SU-DHL-6 (cell line): ENCODE results near the gene MICAL3.

Source experiments
- H2AFZ ChIP-seq: fragments of 200-600 bp; sonication (generic); 2 replicates; pipeline ENCODE4 v1.6.1; 2014; ENCODE audit warnings: low read depth, mild to moderate bottlenecking, moderate library complexity, mixed read lengths, antibody characterized with exemption, low read length; ENCODE audit not compliant: severe bottlenecking
- H3F3A ChIP-seq: fragments of 200-600 bp; shearing (Covaris generic); 2 replicates; pipeline ENCODE4 v1.6.0; 2016; ENCODE audit warnings: antibody characterized with exemption, mild to moderate bottlenecking; ENCODE audit not compliant: insufficient read depth
- H3K27ac ChIP-seq: fragments of 200-600 bp; sonication (generic); 2 replicates; pipeline ENCODE4 v1.5.1; 2016; ENCODE audit warnings: low read depth, mild to moderate bottlenecking, low read length, moderate library complexity, mixed read lengths
- H3K27me3 ChIP-seq: fragments of 200-600 bp; sonication (generic), shearing (Covaris generic); 2 replicates; pipeline ENCODE4 v1.6.0; 2014; ENCODE audit warnings: mild to moderate bottlenecking, low read length
- H3K36me3 ChIP-seq: fragments of 200-600 bp; sonication (generic); 2 replicates; pipeline ENCODE4 v1.6.1; 2014; ENCODE audit warnings: mild to moderate bottlenecking, low read length, mixed read lengths
- H3K4me2 ChIP-seq: fragments of 300-600, 200-600 bp; shearing (Covaris generic), sonication (generic); 2 replicates; pipeline ENCODE4 v1.6.0; 2014; ENCODE audit warnings: low read length, low read depth, mild to moderate bottlenecking; ENCODE audit not compliant: poor library complexity, severe bottlenecking
- H3K4me3 ChIP-seq: fragments of 200-600 bp; sonication (generic); 2 replicates; pipeline ENCODE4 v1.5.1; 2014; ENCODE audit warnings: antibody characterized with exemption, low read length, mild to moderate bottlenecking, mixed read lengths; ENCODE audit not compliant: insufficient read depth, poor library complexity, severe bottlenecking
- H3K79me2 ChIP-seq: fragments of 200-600 bp; sonication (generic); 2 replicates; pipeline ENCODE4 v1.6.1; 2014; ENCODE audit warnings: mild to moderate bottlenecking, low read length, moderate library complexity; ENCODE audit not compliant: insufficient read depth
- H3K9ac ChIP-seq: fragments of 200-600 bp; sonication (generic); 2 replicates; pipeline ENCODE4 v1.7.0; 2014; ENCODE audit warnings: mild to moderate bottlenecking, low read length
- H3K9me2 ChIP-seq: fragments of 200-600 bp; sonication (generic); replicated peaks from 2 replicates; pipeline ENCODE4 v1.6.1; 2014; ENCODE audit warnings: low read length; ENCODE audit not compliant: insufficient read depth
- H3K9me3 ChIP-seq: fragments of 200-600 bp; sonication (generic); 2 replicates; pipeline ENCODE4 v1.6.1; 2014; ENCODE audit warnings: low read length, mixed read lengths; ENCODE audit not compliant: insufficient read depth
- H4K20me1 ChIP-seq: fragments of 200-600 bp; sonication (generic); 2 replicates; pipeline ENCODE4 v1.6.1; 2014; ENCODE audit warnings: low read depth, mild to moderate bottlenecking, antibody characterized with exemption, low read length, moderate library complexity, mixed read lengths
- CTCF ChIP-seq: fragments of 200-600 bp; sonication (generic); IDR thresholded peaks from one replicate; pipeline ENCODE4 v1.5.1; 2017; ENCODE audit warnings: antibody characterized with exemption, mild to moderate bottlenecking, low read length, moderate library complexity; ENCODE audit not compliant: insufficient read depth, poor library complexity, severe bottlenecking
- EZH2phosphoT487 ChIP-seq: fragments of 200-600 bp; sonication (generic), shearing (Covaris generic); conservative IDR thresholded peaks from 2 replicates; pipeline ENCODE4 v1.6.1; 2018; ENCODE audit warnings: mild to moderate bottlenecking, antibody characterized with exemption, low read length, moderate library complexity, mixed read lengths

Gene MICAL3

GRCh38 chr22:17742527-17742902 is 281.8 kb downstream of the MICAL3 start:
- Histone ChIP-seq H3K4me3 (no peak overlapping the region), H4K20me1 (no peaks in the 10 kb centered on the region)

DNA sequence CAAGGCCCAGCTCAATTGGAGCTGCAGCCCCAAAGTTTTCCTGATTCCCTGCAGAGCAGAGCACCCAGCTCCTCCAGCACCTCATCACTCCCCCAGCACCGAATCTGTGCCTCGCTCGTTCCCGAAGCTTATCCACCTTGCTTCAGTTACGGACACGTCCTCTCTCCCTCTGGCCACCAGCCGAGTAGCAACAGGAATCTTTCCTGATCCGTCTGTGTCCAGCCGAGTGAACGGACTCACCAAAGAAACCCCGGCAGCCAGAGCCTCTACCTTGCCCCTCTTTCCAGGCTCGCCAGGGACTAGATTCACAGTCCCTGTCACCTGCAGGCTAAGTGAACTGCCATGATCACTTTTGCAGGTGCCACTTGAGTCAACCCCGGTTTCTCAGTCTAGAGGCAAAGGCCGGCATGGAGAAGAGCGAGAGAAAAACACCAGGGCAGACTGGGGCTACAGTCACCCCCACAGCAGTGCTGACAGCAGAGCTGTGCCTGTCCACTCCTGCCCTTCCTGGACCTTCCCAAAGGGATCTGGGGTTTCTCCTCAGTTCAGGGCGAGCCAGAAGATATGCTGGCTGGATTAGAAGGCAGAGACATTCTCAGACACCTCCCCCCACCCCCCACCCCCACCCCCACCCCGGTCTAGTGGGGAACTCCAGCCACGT is 282.4 kb downstream of the MICAL3 start:
- no peak for TF ChIP-seq EZH2phosphoT487
- no peak for TF ChIP-seq CTCF
- H3K9ac ChIP-seq = no peak overlapping the region
- no peaks in the 10 kb centered on the region for H3K36me3 ChIP-seq

More at GRCh38 chr22:17742527-17742902, 281.8 kb downstream of the MICAL3 start:
- no peaks in the 10 kb centered on the region for H3K79me2 ChIP-seq
- H3F3A ChIP-seq = no peaks in the 10 kb centered on the region
- H3K4me2 ChIP-seq = no peak overlapping the region
- no peak overlapping the region for H3K27ac ChIP-seq
- H2AFZ ChIP-seq = no peak overlapping the region
- no peaks in the 10 kb centered on the region for H3K36me3 ChIP-seq
- H3K9me2 ChIP-seq = no peaks in the 10 kb centered on the region
- no peaks in the 10 kb centered on the region for H3K27me3 ChIP-seq
- H3K9ac ChIP-seq = no peak overlapping the region
- TF ChIP-seq CTCF (peak; percentile 24), EZH2phosphoT487 (no peak)
- H3K9me3 ChIP-seq = no peaks in the 10 kb centered on the region

GRCh38 chr22:17739196-17739975 is 285.0 kb downstream of the MICAL3 start:
- Histone ChIP-seq H3K79me2 (no peaks in the 10 kb centered on the region), H3K27ac (no peak overlapping the region), H4K20me1 (no peaks in the 10 kb centered on the region), H3F3A (no peaks in the 10 kb centered on the region), H2AFZ (no peak overlapping the region), H3K36me3 (no peaks in the 10 kb centered on the region), H3K4me2 (no peak overlapping the region), H3K9me2 (no peaks in the 10 kb centered on the region), H3K4me3 (no peak overlapping the region), H3K9me3 (no peaks in the 10 kb centered on the region), H3K27me3 (no peaks in the 10 kb centered on the region), H3K9ac (no peak overlapping the region)
- TF ChIP-seq CTCF (no peak), EZH2phosphoT487 (no peak)

More for the DNA sequence above, 282.4 kb downstream of the MICAL3 start:
- no peaks in the 10 kb centered on the region for H3K9me3 ChIP-seq
- no peaks in the 10 kb centered on the region for H4K20me1 ChIP-seq
- H3K27ac ChIP-seq = no peak overlapping the region
- H2AFZ ChIP-seq = no peak overlapping the region
- H3K4me2 ChIP-seq = no peak overlapping the region
- H3K27me3 ChIP-seq = no peaks in the 10 kb centered on the region
- H3F3A ChIP-seq = no peaks in the 10 kb centered on the region
- no peak overlapping the region for H3K4me3 ChIP-seq
- no peaks in the 10 kb centered on the region for H3K9me2 ChIP-seq
- no peaks in the 10 kb centered on the region for H3K79me2 ChIP-seq
